Endothelial cell of umbilical vein (primary cell): ENCODE measurements around the gene SRPK2. TPM values are rescaled to one million over a fixed set of nuclear protein-coding genes. Genes with fewer than 3 reads are reported as not detected.

Source experiments
- BruUV-seq: library from RNA; stranded (reverse); fragments of 400-500 nt; replicated peaks from 2 replicates; lab custom pipeline; 2021; lab: Mats Ljungman, UMichigan
- CTCF ChIA-PET: fragments of 300-600, 350-600 bp; sonication (Branson Sonifier 250); formaldehyde crosslinking; loops from one replicate; lab custom pipeline; 2021; ENCODE audit warnings: antibody characterized with exemption, inconsistent platforms; lab: Charles Lee
- POLR2A ChIA-PET: fragments of 300-600, 350-600 bp; sonication (Branson Sonifier 250); formaldehyde crosslinking; loops from one replicate; lab custom pipeline; 2021; ENCODE audit warnings: antibody characterized with exemption, inconsistent platforms; lab: Charles Lee
- DNase-seq: peaks from one replicate; pipeline ENCODE4 v3.0.0-alpha.2; 2011; ENCODE audit warnings: low read depth, low spot score
- FAIRE-seq: peaks from 2 replicates; lab custom pipeline; 2011; peaks lifted over from hg19 to GRCh38; lab: Jason Lieb, UNC
- H2AFZ ChIP-seq: 2 replicates; pipeline ENCODE4 v1.6.0; 2012; ENCODE audit warnings: low read depth, low read length, control low read depth, inconsistent platforms
- H3K27ac ChIP-seq: 2 replicates; pipeline ENCODE4 v1.5.1; 2011; ENCODE audit warnings: low read depth, mild to moderate bottlenecking, control low read depth, low read length, moderate library complexity; ENCODE audit not compliant: insufficient read depth
- H3K27me3 ChIP-seq, 2 experiments: 2 replicates each; pipeline versions ENCODE4 v1.6.0 to v1.6.1; 2011; ENCODE audit warnings: low read length in 2 of 2, mixed read lengths in 1 of 2; ENCODE audit not compliant: control insufficient read depth in 2 of 2, insufficient read depth in 2 of 2
- H3K36me3 ChIP-seq, 2 experiments: 2 replicates in 1 of 2; 3 replicates in 1 of 2; pipeline ENCODE4 v1.5.1; 2011; ENCODE audit warnings: low read length in 2 of 2, mild to moderate bottlenecking in 1 of 2, moderate library complexity in 1 of 2; ENCODE audit not compliant: control insufficient read depth in 2 of 2, insufficient read depth in 2 of 2; ENCODE audit errors: extremely low read depth in 1 of 2
- H3K4me1 ChIP-seq: 3 replicates; pipeline ENCODE4 v1.5.1; 2011; ENCODE audit warnings: mild to moderate bottlenecking, low read length; ENCODE audit not compliant: control insufficient read depth, insufficient read depth; ENCODE audit errors: extremely low read depth
- H3K4me2 ChIP-seq: 2 replicates; pipeline ENCODE4 v1.6.1; 2011; ENCODE audit warnings: low read length, control low read depth, mixed read lengths; ENCODE audit not compliant: insufficient read depth
- H3K4me3 ChIP-seq, 3 experiments: fragments of 200-600 bp in 1 of 3; sonication (generic), shearing (Covaris generic) in 1 of 3; replicated peaks in 1 of 3; 2 replicates each; pipeline ENCODE4 v1.5.1; 2011 to 2016; ENCODE audit warnings: control low read depth in 3 of 3, low read length in 3 of 3, mild to moderate bottlenecking in 2 of 3, inconsistent platforms in 1 of 3, low read depth in 1 of 3, moderate library complexity in 1 of 3; ENCODE audit not compliant: insufficient read depth in 1 of 3
- H3K79me2 ChIP-seq: 2 replicates; pipeline ENCODE4 v1.6.0; 2012; ENCODE audit warnings: low read length, inconsistent platforms; ENCODE audit not compliant: control insufficient read depth, insufficient read depth
- H3K9ac ChIP-seq: replicated peaks from 2 replicates; pipeline ENCODE3; 2011; ENCODE audit warnings: low read length, control low read depth; ENCODE audit not compliant: insufficient read depth; ENCODE audit errors: extremely low read depth
- H3K9me1 ChIP-seq: replicated peaks from 3 replicates; pipeline ENCODE4 v1.6.0; 2011; ENCODE audit warnings: mild to moderate bottlenecking, low read length; ENCODE audit not compliant: control insufficient read depth, insufficient read depth; ENCODE audit errors: extremely low read depth
- H3K9me3 ChIP-seq: replicated peaks from 2 replicates; pipeline ENCODE4 v1.5.1; 2012; ENCODE audit warnings: low read length, inconsistent platforms; ENCODE audit not compliant: control insufficient read depth, insufficient read depth
- H4K20me1 ChIP-seq: replicated peaks from 2 replicates; pipeline ENCODE3; 2011; ENCODE audit warnings: mild to moderate bottlenecking, low read length; ENCODE audit not compliant: control insufficient read depth, insufficient read depth; ENCODE audit errors: extremely low read depth
- EZH2 ChIP-seq: IDR thresholded peaks from 2 replicates; pipeline ENCODE4 v1.6.1; 2012; ENCODE audit warnings: borderline replicate concordance, low read depth, mild to moderate bottlenecking, moderate library complexity, low read length, inconsistent platforms; ENCODE audit not compliant: severe bottlenecking
- FOS ChIP-seq: IDR thresholded peaks from 2 replicates; pipeline ENCODE4 v1.6.1; 2011; ENCODE audit warnings: mild to moderate bottlenecking, low read length, moderate library complexity, borderline replicate concordance; ENCODE audit not compliant: insufficient read depth
- GATA2 ChIP-seq: IDR thresholded peaks from 2 replicates; pipeline ENCODE4 v1.7.0; 2011; ENCODE audit warnings: low read depth, mild to moderate bottlenecking, moderate library complexity, mixed read lengths, low read length; ENCODE audit not compliant: insufficient read length, insufficient read depth
- JUN ChIP-seq: IDR thresholded peaks from 2 replicates; pipeline ENCODE4 v1.6.1; 2011; ENCODE audit warnings: borderline replicate concordance, low read depth; ENCODE audit not compliant: insufficient read length, insufficient read depth
- MYC ChIP-seq: IDR thresholded peaks from one replicate; pipeline ENCODE4 v1.6.1; 2011; ENCODE audit warnings: mild to moderate bottlenecking, low read depth, low read length
- POLR2A ChIP-seq: IDR thresholded peaks from 2 replicates; pipeline ENCODE4 v1.6.1; 2012; ENCODE audit warnings: low read depth, mild to moderate bottlenecking, control low read depth, low read length
- POLR2AphosphoS5 ChIP-seq: IDR thresholded peaks from 2 replicates; pipeline ENCODE4 v1.6.1; 2012; ENCODE audit warnings: low read depth, mild to moderate bottlenecking, control low read depth, low read length, moderate library complexity; ENCODE audit not compliant: insufficient read depth
- dilution Hi-C: fragments of 300-500 bp; cut with MboI; formaldehyde crosslinking; loops from one replicate; pipeline ENCODE4 v1.15.0; 2019; ENCODE audit warnings: low sequenced_read_pairs; ENCODE audit not compliant: extremely low pct_ligation_motif_present
- intact Hi-C: fragments of 100-400 bp; cut with micrococcal nuclease; formaldehyde crosslinking; loops from one replicate; pipeline ENCODE4 v1.10.0; 2022
- polyA plus RNA-seq, 4 experiments: library from polyadenylated mRNA; depleted of rRNA in 3 of 4; stranded (reverse) in 3 of 4; unstranded in 1 of 4; fragments of >200 nt; gene quantifications; 2 replicates each; pipeline versions ENCODE4 v1.2.1 to v1.2.3, GENCODE V29; 2011 to 2012; ENCODE audit warnings: missing spikeins in 1 of 4
- total RNA-seq: library from RNA; stranded (reverse); gene quantifications from 2 replicates; pipeline ENCODE4 v1.2.3, GENCODE V29; 2021
- TF ChIP-seq, protein P1 (sequence below): IDR thresholded peaks from 2 replicates; pipeline ENCODE4 v1.6.1; 2011; ENCODE audit not compliant: insufficient read depth, insufficient read length
- TF ChIP-seq, protein P2 (sequence below), 2 donors: IDR thresholded peaks; 1 replicate in 1 of 2; 2 replicates in 1 of 2; pipeline ENCODE4 v1.5.1; 2011; ENCODE audit warnings: low read length in 2 of 2, mild to moderate bottlenecking in 2 of 2, moderate library complexity in 2 of 2, control low read depth in 1 of 2, inconsistent platforms in 1 of 2, low read depth in 1 of 2; ENCODE audit not compliant: insufficient read depth in 1 of 2; ENCODE audit errors: extremely low read depth in 1 of 2

The SRPK2 gene
- total and polyA plus RNA-seq, 2 donors (not counting 3 experiments of a cell fraction or from before 2014, with no cell fraction given) = 13.4 to 55.2 TPM

DNA sequence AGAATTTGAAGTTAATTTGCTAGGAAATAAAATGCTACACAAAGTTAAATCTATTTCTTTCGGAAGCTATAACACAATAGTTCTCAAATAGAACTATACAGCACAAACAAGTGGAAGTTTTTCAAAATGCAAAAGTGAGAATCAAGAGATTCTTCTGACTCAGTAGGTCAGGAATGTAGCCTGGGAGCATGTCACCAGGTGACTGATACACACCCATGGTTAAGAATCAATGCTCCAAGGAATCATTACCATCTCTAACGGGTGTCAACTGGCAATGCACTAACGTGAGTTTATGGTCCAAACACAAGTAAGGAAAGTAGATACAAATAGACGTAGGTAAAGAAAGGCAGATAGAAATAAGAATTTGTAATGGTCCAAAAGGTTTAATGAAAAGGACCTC, 170.5 kb downstream of the SRPK2 start:
- no peak for DNase-seq
- peaks cover 61% of the 10 kb centered on the region for H3K79me2 ChIP-seq
- dilution Hi-C loops (no loop called here), intact Hi-C loops (no loop called here)
- no peaks in the 10 kb centered on the region for H3K4me1 ChIP-seq
- TF ChIP-seq, protein P1, sequence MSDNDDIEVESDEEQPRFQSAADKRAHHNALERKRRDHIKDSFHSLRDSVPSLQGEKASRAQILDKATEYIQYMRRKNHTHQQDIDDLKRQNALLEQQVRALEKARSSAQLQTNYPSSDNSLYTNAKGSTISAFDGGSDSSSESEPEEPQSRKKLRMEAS = no peak
- TF ChIP-seq EZH2 = no peak
- TF ChIP-seq JUN = no peak
- TF ChIP-seq, protein P2, sequence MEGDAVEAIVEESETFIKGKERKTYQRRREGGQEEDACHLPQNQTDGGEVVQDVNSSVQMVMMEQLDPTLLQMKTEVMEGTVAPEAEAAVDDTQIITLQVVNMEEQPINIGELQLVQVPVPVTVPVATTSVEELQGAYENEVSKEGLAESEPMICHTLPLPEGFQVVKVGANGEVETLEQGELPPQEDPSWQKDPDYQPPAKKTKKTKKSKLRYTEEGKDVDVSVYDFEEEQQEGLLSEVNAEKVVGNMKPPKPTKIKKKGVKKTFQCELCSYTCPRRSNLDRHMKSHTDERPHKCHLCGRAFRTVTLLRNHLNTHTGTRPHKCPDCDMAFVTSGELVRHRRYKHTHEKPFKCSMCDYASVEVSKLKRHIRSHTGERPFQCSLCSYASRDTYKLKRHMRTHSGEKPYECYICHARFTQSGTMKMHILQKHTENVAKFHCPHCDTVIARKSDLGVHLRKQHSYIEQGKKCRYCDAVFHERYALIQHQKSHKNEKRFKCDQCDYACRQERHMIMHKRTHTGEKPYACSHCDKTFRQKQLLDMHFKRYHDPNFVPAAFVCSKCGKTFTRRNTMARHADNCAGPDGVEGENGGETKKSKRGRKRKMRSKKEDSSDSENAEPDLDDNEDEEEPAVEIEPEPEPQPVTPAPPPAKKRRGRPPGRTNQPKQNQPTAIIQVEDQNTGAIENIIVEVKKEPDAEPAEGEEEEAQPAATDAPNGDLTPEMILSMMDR (IDR thresholded peaks at IDR 0.05; ENCODE audit: extremely low read depth in 1 of 2, insufficient read depth in 1 of 2, low read depth in 1 of 2, low read length in 2 of 2) = no peak
- no peak for TF ChIP-seq MYC
- TF ChIP-seq GATA2 = no peak
- no peak for TF ChIP-seq POLR2AphosphoS5
- no peak for TF ChIP-seq POLR2A
- TF ChIP-seq FOS = no peak
- no peaks in the 10 kb centered on the region for H3K9me3 ChIP-seq
- no peaks in the 10 kb centered on the region for H3K36me3 ChIP-seq
- H2AFZ ChIP-seq = no peak overlapping the region
- H4K20me1 ChIP-seq = no peaks in the 10 kb centered on the region
- ChIA-PET POLR2A (no interaction called here), CTCF (no interaction called here)
- no peak overlapping the region for H3K27ac ChIP-seq
- no peak overlapping the region for H3K4me3 ChIP-seq
- no peak for FAIRE-seq
- H3K9ac ChIP-seq = no peak overlapping the region
- BruUV-seq = no TSS peak
- no peaks in the 10 kb centered on the region for H3K27me3 ChIP-seq
- no peak overlapping the region for H3K4me2 ChIP-seq
- no peaks in the 10 kb centered on the region for H3K9me1 ChIP-seq
